IPS DF 4.7 (cell line): Measurements from ENCODE around the gene TMEM14C.
A peak's percentile ranks its signal among the peaks of the same experiment; 100 is the strongest.

ENCODE experiments used
- DNase-seq: peaks from one replicate; pipeline ENCODE4 v3.0.0-alpha.2; 2013; ENCODE audit warnings: low spot score; ENCODE audit errors: extremely low read depth

TMEM14C gene

GRCh38 chr6:10722820-10723566, at the start of gene TMEM14C:
Gene TMEM14C (plus strand): TSS chr6:10723070. CDS start chr6:10724614, 1,544 bp downstream.
- peak; percentile 93 for DNase-seq

- DNase-seq, result no peak
Observed at GRCh38 chr6:10676403-10676802, 46.5 kb upstream of the TMEM14C start.

- DNase-seq, result no peak
Observed at GRCh38 chr6:10678456-10678855, 44.4 kb upstream of the TMEM14C start.

- DNase-seq, result no peak
Observed at GRCh38 chr6:10681795-10682194, 41.1 kb upstream of the TMEM14C start.

- DNase-seq, result no peak
Observed at GRCh38 chr6:10682355-10682988, 40.4 kb upstream of the TMEM14C start.

- no peak for DNase-seq
Observed at GRCh38 chr6:10684618-10685017, 38.3 kb upstream of the TMEM14C start.

- DNase-seq, result no peak
Observed at GRCh38 chr6:10685092-10685915, 37.6 kb upstream of the TMEM14C start.

GRCh38 chr6:10686901-10687300, 36.0 kb upstream of the TMEM14C start:
- no peak for DNase-seq

- no peak for DNase-seq
Observed at GRCh38 chr6:10687582-10687981, 35.3 kb upstream of the TMEM14C start.

- no peak for DNase-seq
Observed at GRCh38 chr6:10690651-10691445, 32.0 kb upstream of the TMEM14C start.

- DNase-seq, result no peak
Observed at GRCh38 chr6:10692965-10693538, 29.8 kb upstream of the TMEM14C start.

- peak; percentile 76 for DNase-seq
Observed at GRCh38 chr6:10694302-10695085, 28.4 kb upstream of the TMEM14C start, which contains the start of the genes C6orf52 and PAK1IP1. Gene C6orf52 (minus strand): TSS chr6:10694616. CDS start chr6:10687550, 7,066 bp downstream. Gene PAK1IP1 (plus strand): TSS chr6:10694972. CDS start chr6:10694986, 14 bp downstream.

- DNase-seq, result no peak
Observed at GRCh38 chr6:10695086-10695657, 27.7 kb upstream of the TMEM14C start.

- no peak for DNase-seq
Observed at GRCh38 chr6:10696655-10697054, 26.2 kb upstream of the TMEM14C start.

- DNase-seq, result no peak
Observed at GRCh38 chr6:10713962-10714361, 8.9 kb upstream of the TMEM14C start.

- DNase-seq, result no peak
Observed at GRCh38 chr6:10719296-10719963, 3.4 kb upstream of the TMEM14C start.

GRCh38 chr6:10719964-10720264, 3.0 kb upstream of the TMEM14C start:
- no peak for DNase-seq

- no peak for DNase-seq
Observed at GRCh38 chr6:10720265-10720959, 2.5 kb upstream of the TMEM14C start.
